PC-9 (cell line): ENCODE results near the gene ROBO1.

Source experiments
- CTCF ChIP-seq: fragments of 200-600 bp; sonication (generic); conservative IDR thresholded peaks from 2 replicates; pipeline ENCODE4 v1.6.1; 2017; ENCODE audit warnings: mixed run types, antibody characterized with exemption, mild to moderate bottlenecking, moderate library complexity
- EZH2 ChIP-seq: fragments of 200-600 bp; sonication (generic); IDR thresholded peaks from 2 replicates; pipeline ENCODE4 v1.8.0; 2017; ENCODE audit warnings: antibody characterized with exemption, low read depth

GRCh38 chr3:79414035-79414434 lies 353.8 kb downstream of the ROBO1 start:
- TF ChIP-seq CTCF (no peak), EZH2 (no peak)
